ENCODE results near the gene VGLL4. TPM values are rescaled to one million over a fixed set of nuclear protein-coding genes. Genes with fewer than 3 reads are reported as not detected.
"Not testable (repeated sequence)": the region's sequence is repeated elsewhere in the genome, so short reads cannot be mapped to it uniquely, and the experiment has no call there.

Gene VGLL4
- total RNA-seq, 1 donor from 2014 or later = 111 TPM

GRCh38 chr3:11574981-11575669 lies 68.6 kb downstream of the VGLL4 start:
- Mint-ChIP-seq H3K36me3 (peaks cover 27% of the 10 kb centered on the region), H3K9me3 (no peaks in the 10 kb centered on the region), H3K4me1 (ENCODE audit: unreplicated experiment) (peaks cover 39% of the 10 kb centered on the region), H3K27ac (peak overlapping the region; percentile 26), H3K4me3 (no peak overlapping the region), H3K27me3 (no peaks in the 10 kb centered on the region)
- DNase-seq (ENCODE audit: extremely low spot score, unreplicated experiment) = no peak
- no peak for TF ChIP-seq CTCF (conservative IDR thresholded peaks at IDR 0.05)

DNA sequence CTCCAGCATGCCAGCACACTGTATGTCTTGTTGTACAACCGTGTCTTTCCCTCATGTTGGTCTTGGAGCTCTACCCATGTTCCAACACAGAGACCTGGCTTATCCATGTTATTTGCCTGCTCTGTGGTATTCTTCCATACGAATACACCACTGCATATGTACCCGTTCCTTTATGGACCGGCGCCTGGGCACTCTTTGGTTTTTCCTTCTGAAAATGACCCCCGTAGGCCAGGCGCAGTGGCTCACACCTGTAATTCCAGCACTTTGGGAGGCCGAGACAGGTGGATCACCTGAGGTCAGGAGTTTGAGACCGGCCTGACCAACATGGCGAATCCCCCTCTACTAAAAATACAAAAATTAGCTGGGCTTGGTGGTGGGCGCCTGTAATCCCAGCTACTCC lies 71.1 kb downstream of the VGLL4 start:
- DNase-seq (ENCODE audit: extremely low spot score, unreplicated experiment); H3K4me3 Mint-ChIP-seq; H3K27me3 Mint-ChIP-seq; H3K9me3 Mint-ChIP-seq; H3K27ac Mint-ChIP-seq: not testable (repeated sequence)
- Mint-ChIP-seq H3K36me3 (peaks cover 24% of the 10 kb centered on the region), H3K4me1 (ENCODE audit: unreplicated experiment) (peaks cover 34% of the 10 kb centered on the region)

DNA sequence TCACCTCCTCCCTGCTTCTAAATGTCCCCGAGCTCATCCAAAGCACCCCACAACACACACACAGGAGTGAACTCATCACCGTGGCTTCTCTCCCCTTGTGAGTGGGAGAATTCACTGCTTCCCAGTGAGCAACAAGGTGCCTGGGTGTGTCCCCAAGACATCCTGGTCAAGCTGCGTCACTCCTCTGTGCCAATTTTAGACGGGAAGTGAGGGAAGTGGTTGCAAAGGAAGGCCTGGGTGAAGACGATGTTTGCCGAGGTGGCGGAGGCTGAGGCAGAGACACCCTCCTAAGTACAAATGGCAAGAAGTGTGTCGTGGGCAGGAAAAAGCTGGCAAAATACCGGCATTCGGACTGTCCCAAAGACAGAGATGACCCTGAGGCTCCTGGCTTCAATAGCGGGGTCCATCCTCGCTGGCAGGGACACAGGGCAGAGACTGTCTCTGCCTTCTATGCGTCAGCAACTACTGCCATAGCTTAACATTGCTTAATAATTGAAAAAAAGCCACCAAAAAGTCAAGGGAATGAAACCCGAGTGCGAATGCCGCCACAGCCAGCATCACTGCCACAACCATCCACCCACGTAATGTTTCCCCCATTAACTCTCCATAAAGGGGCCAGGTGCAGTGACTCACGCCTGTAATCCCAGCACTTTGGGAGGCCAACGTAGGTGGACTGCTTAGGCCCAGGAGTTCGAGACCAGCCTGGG lies 72.8 kb downstream of the VGLL4 start:
- peak overlapping the region; percentile 56 for H3K27ac Mint-ChIP-seq
- no peak overlapping the region for H3K4me3 Mint-ChIP-seq
- H3K27me3 Mint-ChIP-seq = no peaks in the 10 kb centered on the region
- DNase-seq (ENCODE audit: extremely low spot score, unreplicated experiment) = no peak
- peaks cover 36% of the 10 kb centered on the region for H3K36me3 Mint-ChIP-seq
- peaks cover 22% of the 10 kb centered on the region for H3K4me1 Mint-ChIP-seq (ENCODE audit: unreplicated experiment)
- H3K9me3 Mint-ChIP-seq = no peaks in the 10 kb centered on the region
- no peak for TF ChIP-seq CTCF (conservative IDR thresholded peaks at IDR 0.05)

GRCh38 chr3:11570251-11570650 lies 73.5 kb downstream of the VGLL4 start:
- Mint-ChIP-seq H3K4me3 (no peak overlapping the region), H3K36me3 (peaks cover 38% of the 10 kb centered on the region), H3K9me3 (no peaks in the 10 kb centered on the region), H3K27ac (peak overlapping the region; percentile 56), H3K27me3 (no peaks in the 10 kb centered on the region), H3K4me1 (ENCODE audit: unreplicated experiment) (peaks cover 17% of the 10 kb centered on the region)
- TF ChIP-seq CTCF (conservative IDR thresholded peaks at IDR 0.05) = no peak
- DNase-seq (ENCODE audit: extremely low spot score, unreplicated experiment) = no peak

DNA sequence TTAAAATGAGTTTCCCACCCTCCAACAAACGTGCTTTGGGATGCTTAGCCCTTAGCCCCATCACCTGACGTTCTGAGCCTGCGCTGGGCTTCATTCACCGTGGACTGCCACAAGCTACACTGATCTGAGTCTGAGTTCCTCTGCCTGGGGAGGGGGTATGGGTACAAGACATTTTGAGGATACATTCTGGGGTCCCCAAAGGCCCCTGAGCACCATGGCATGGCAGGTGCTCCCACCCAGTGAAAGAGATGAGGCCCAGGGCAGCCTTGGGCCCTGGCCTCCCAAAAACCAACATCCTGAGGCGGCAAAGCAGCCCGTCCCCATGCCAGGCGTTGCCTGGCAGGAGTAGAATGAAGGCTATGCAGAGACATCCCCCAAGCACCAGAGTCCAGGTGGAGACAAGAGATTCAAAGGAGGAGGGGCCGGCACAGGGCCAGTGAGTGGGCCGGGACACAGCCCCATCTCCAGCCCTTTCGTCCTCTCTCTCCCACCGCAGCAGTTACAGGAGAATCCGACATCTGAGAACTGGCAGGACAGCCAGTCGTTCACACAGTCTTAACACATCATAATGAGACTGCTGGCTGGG lies 74.5 kb downstream of the VGLL4 start:
- H3K4me3 Mint-ChIP-seq = no peak overlapping the region
- H3K36me3 Mint-ChIP-seq = peaks cover 33% of the 10 kb centered on the region
- no peak for DNase-seq (ENCODE audit: extremely low spot score, unreplicated experiment)
- no peak overlapping the region for H3K27ac Mint-ChIP-seq
- peaks cover 14% of the 10 kb centered on the region for H3K4me1 Mint-ChIP-seq (ENCODE audit: unreplicated experiment)
- H3K9me3 Mint-ChIP-seq = no peaks in the 10 kb centered on the region
- no peaks in the 10 kb centered on the region for H3K27me3 Mint-ChIP-seq
- no peak for TF ChIP-seq CTCF (conservative IDR thresholded peaks at IDR 0.05)
